Body of pancreas (tissue), 4 donors: ENCODE measurements around the gene RASGRP1. TPM values are rescaled to one million over a fixed set of nuclear protein-coding genes. Genes with fewer than 3 reads are reported as not detected.

ENCODE experiments used
- ATAC-seq: fragments of 150-250 bp; one replicate; pipeline ENCODE4 v1.9.1; 2016
- DNase-seq, 4 donors: peaks; one replicate each; pipeline ENCODE4 v3.0.0-alpha.2; 2019
- H3K27ac ChIP-seq, 4 donors: fragments of 200-600 bp; sonication (generic); 1 replicate in 3 of 4; 2 replicates in 1 of 4; pipeline versions ENCODE4 v1.5.1 to v1.6.1; 2016 to 2019; ENCODE audit warnings: mild to moderate bottlenecking in 1 of 4, mixed read lengths in 1 of 4, moderate library complexity in 1 of 4
- H3K27me3 ChIP-seq, 2 donors: fragments of 200-600 bp; sonication (generic); one replicate each; pipeline ENCODE4 v1.6.0; 2016; ENCODE audit warnings: mild to moderate bottlenecking in 1 of 2
- H3K36me3 ChIP-seq, 2 donors: fragments of 200-600 bp; sonication (generic); replicated peaks in 1 of 2; 2 replicates each; pipeline ENCODE4 v1.5.1; 2016; ENCODE audit warnings: low read depth in 2 of 2; ENCODE audit not compliant: insufficient read depth in 1 of 2
- H3K4me1 ChIP-seq: fragments of 200-600 bp; sonication (generic); one replicate; pipeline ENCODE4 v1.6.0; 2016
- H3K4me3 ChIP-seq, 2 donors: fragments of 200-600 bp; sonication (generic); 1 replicate in 1 of 2; 2 replicates in 1 of 2; pipeline ENCODE4 v1.5.1; 2016 to 2019
- H3K9me3 ChIP-seq, 3 donors: fragments of 200-600 bp; sonication (generic); 1 replicate in 2 of 3; 2 replicates in 1 of 3; pipeline ENCODE4 v1.5.1; 2016
- CTCF ChIP-seq, 7 experiments: fragments of 450-650 bp in 4 of 7; fragments of 200-600 bp in 3 of 7; sonication (generic) in 3 of 7; IDR thresholded peaks; one replicate each; pipeline ENCODE4 v1.5.1; 2016 to 2019; ENCODE audit warnings: antibody characterized with exemption in 7 of 7
- POLR2A ChIP-seq, 3 donors: fragments of 450-650 bp; IDR thresholded peaks; one replicate each; pipeline ENCODE4 v1.6.1; 2016; ENCODE audit warnings: antibody characterized with exemption in 3 of 3, mild to moderate bottlenecking in 2 of 3
- WGBS, 2 donors: methylation state at CpG; one replicate each; pipeline ENCODE4 v1.1.5; 2017; 5-methylcytosine and 5-hydroxymethylcytosine counted together
- intact Hi-C: fragments of 100-400 bp; cut with DNase I; formaldehyde crosslinking; loops from one replicate; pipeline ENCODE4 v1.15.1; 2023
- total RNA-seq, 2 donors: library from RNA; depleted of rRNA; stranded (reverse); fragments of >200 nt; gene quantifications; one replicate each; pipeline ENCODE4 v1.1.0, GENCODE V29; 2016

Gene RASGRP1
- total RNA-seq, 2 donors from 2014 or later, result 1.3 to 15.5 TPM

GRCh38 chr15:38610748-38611147 lies 46.1 kb upstream of the RASGRP1 start:
- 78 to 83% methylated on average over 7 of the region's 7 CpGs for WGBS, 2 donors
- H3K9me3 ChIP-seq, result no peaks in the 10 kb centered on the region
- H3K4me1 ChIP-seq, result no peaks in the 10 kb centered on the region
- no peak for ATAC-seq
- no peaks in the 10 kb centered on the region for H3K36me3 ChIP-seq
- DNase-seq, result no peak
- intact Hi-C loops, result no loop called here
- TF ChIP-seq CTCF (IDR thresholded peaks at IDR 0.05), result no peak
- TF ChIP-seq POLR2A (IDR thresholded peaks at IDR 0.05), result no peak
- no peak overlapping the region for H3K27ac ChIP-seq
- H3K27me3 ChIP-seq, result no peaks in the 10 kb centered on the region
- no peak overlapping the region for H3K4me3 ChIP-seq

GRCh38 chr15:38609097-38609738 lies 44.6 kb upstream of the RASGRP1 start:
- Histone ChIP-seq H3K4me1 (no peaks in the 10 kb centered on the region), H3K27ac (no peak overlapping the region), H3K4me3 (no peak overlapping the region), H3K9me3 (no peaks in the 10 kb centered on the region), H3K36me3 (no peaks in the 10 kb centered on the region), H3K27me3 (no peaks in the 10 kb centered on the region)
- intact Hi-C loops, result no loop called here
- WGBS, 2 donors, result 65 to 69% methylated on average over 4 of the region's 4 CpGs
- DNase-seq, result no peak
- TF ChIP-seq POLR2A (IDR thresholded peaks at IDR 0.05) (no peak), CTCF (IDR thresholded peaks at IDR 0.05) (no peak)
- no peak for ATAC-seq

GRCh38 chr15:38608682-38609081 lies 44.1 kb upstream of the RASGRP1 start:
- Histone ChIP-seq H3K27me3 (no peaks in the 10 kb centered on the region), H3K4me3 (no peak overlapping the region), H3K9me3 (no peaks in the 10 kb centered on the region), H3K4me1 (no peaks in the 10 kb centered on the region), H3K27ac (no peak overlapping the region), H3K36me3 (no peaks in the 10 kb centered on the region)
- DNase-seq, result no peak
- intact Hi-C loops, result no loop called here
- 68 to 73% methylated on average over 7 of the region's 7 CpGs for WGBS, 2 donors
- no peak for TF ChIP-seq POLR2A (IDR thresholded peaks at IDR 0.05)
- no peak for TF ChIP-seq CTCF (IDR thresholded peaks at IDR 0.05)
- ATAC-seq, result no peak

- Histone ChIP-seq H3K4me1 (no peaks in the 10 kb centered on the region), H3K4me3 (no peak overlapping the region), H3K27ac (no peak overlapping the region), H3K27me3 (no peaks in the 10 kb centered on the region), H3K36me3 (no peaks in the 10 kb centered on the region), H3K9me3 (no peaks in the 10 kb centered on the region)
- TF ChIP-seq POLR2A (IDR thresholded peaks at IDR 0.05), result no peak
- no peak for TF ChIP-seq CTCF (IDR thresholded peaks at IDR 0.05)
- 50 to 65% methylated on average over 3 of the region's 3 CpGs for WGBS, 2 donors
- intact Hi-C loops, result no loop called here
- no peak for DNase-seq
- no peak for ATAC-seq
These were observed 41.1 kb upstream of the RASGRP1 start for GRCh38 chr15:38605744-38606143.

- TF ChIP-seq POLR2A (IDR thresholded peaks at IDR 0.05), result no peak
- Histone ChIP-seq H3K27me3 (no peaks in the 10 kb centered on the region), H3K4me3 (no peak overlapping the region), H3K9me3 (no peaks in the 10 kb centered on the region), H3K4me1 (no peaks in the 10 kb centered on the region), H3K27ac (no peak overlapping the region), H3K36me3 (no peaks in the 10 kb centered on the region)
- WGBS, 2 donors, result 88 to 93% methylated on average over 5 of the region's 5 CpGs
- ATAC-seq (no peak), DNase-seq (no peak)
- intact Hi-C loops, result no loop called here
These were observed 39.1 kb upstream of the RASGRP1 start for GRCh38 chr15:38603672-38604071.
